Upper lobe of left lung (tissue), 6 donors: ENCODE results near the gene NUP85. TPM values are rescaled to one million over a fixed set of nuclear protein-coding genes. Genes with fewer than 3 reads are reported as not detected.

Experiments used
- ATAC-seq, 2 donors: fragments of 200-7000 bp; cut with Tn5 transposase; one replicate each; pipeline ENCODE4 v1.9.1; 2022; ENCODE audit warnings: mild to moderate bottlenecking in 2 of 2, moderate library complexity in 2 of 2; ENCODE audit not compliant: low FRiP score in 2 of 2
- DNase-seq, 2 donors: peaks; one replicate each; pipeline ENCODE4 v3.0.0-alpha.2; 2019 to 2020
- H3K27ac ChIP-seq, 4 donors: fragments of 200-600 bp; sonication (generic); one replicate each; pipeline ENCODE4 v1.5.1; 2016 to 2019
- H3K27me3 ChIP-seq, 4 donors: fragments of 200-600 bp; sonication (generic); one replicate each; pipeline ENCODE4 v1.5.1; 2017 to 2019
- H3K36me3 ChIP-seq, 4 donors: fragments of 200-600 bp; sonication (generic); one replicate each; pipeline ENCODE4 v1.5.1; 2016 to 2019
- H3K4me1 ChIP-seq, 4 donors: fragments of 200-600 bp; sonication (generic); one replicate each; pipeline ENCODE4 v1.5.1; 2018 to 2019
- H3K4me3 ChIP-seq, 4 donors: fragments of 200-600 bp; sonication (generic); one replicate each; pipeline ENCODE4 v1.5.1; 2017 to 2019; ENCODE audit warnings: mild to moderate bottlenecking in 2 of 4, moderate library complexity in 1 of 4
- H3K9me3 ChIP-seq, 4 donors: fragments of 200-600 bp; sonication (generic); one replicate each; pipeline ENCODE4 v1.5.1; 2018 to 2019
- EP300 ChIP-seq, 4 donors: sonication (generic); formaldehyde crosslinking; IDR thresholded peaks; one replicate each; pipeline ENCODE4 v1.5.1; 2017; ENCODE audit warnings: antibody characterized with exemption in 4 of 4, control low read depth in 2 of 4
- POLR2A ChIP-seq, 4 donors: fragments of 450-650 bp; IDR thresholded peaks; one replicate each; pipeline ENCODE4 v1.5.1; 2016 to 2017; ENCODE audit warnings: antibody characterized with exemption in 4 of 4, mild to moderate bottlenecking in 2 of 4
- POLR2AphosphoS5 ChIP-seq, 2 donors: sonication (generic); formaldehyde crosslinking; IDR thresholded peaks; one replicate each; pipeline ENCODE4 v1.5.1; 2017; ENCODE audit warnings: antibody characterized with exemption in 2 of 2
- WGBS, 2 donors: methylation state at CpG; one replicate each; pipeline ENCODE4 v1.1.5; 2017 to 2018; 5-methylcytosine and 5-hydroxymethylcytosine counted together
- total RNA-seq, 6 donors: library from RNA; depleted of rRNA in 4 of 6; stranded (reverse); fragments of >200 nt in 4 of 6; gene quantifications; one replicate each; pipeline versions ENCODE4 v1.1.0 to v1.2.1, GENCODE V29; 2016 to 2021
- TF ChIP-seq, protein P1 (sequence below), 6 experiments: fragments of 450-650 bp in 4 of 6; fragments of 200-600 bp in 2 of 6; sonication (generic) in 2 of 6; IDR thresholded peaks; one replicate each; pipeline ENCODE4 v1.5.1; 2016 to 2019; ENCODE audit warnings: antibody characterized with exemption in 6 of 6
- donor health status: DM: no; HTN: no; CAD: no; lungs with moderate emphysema.
- donor health status: DM: no; HTN: yes; CAD: no; lungs with severe emphysema.

NUP85 gene
- total RNA-seq, 6 donors from 2014 or later = 21.7 to 69.1 (median 43.5) TPM

DNA sequence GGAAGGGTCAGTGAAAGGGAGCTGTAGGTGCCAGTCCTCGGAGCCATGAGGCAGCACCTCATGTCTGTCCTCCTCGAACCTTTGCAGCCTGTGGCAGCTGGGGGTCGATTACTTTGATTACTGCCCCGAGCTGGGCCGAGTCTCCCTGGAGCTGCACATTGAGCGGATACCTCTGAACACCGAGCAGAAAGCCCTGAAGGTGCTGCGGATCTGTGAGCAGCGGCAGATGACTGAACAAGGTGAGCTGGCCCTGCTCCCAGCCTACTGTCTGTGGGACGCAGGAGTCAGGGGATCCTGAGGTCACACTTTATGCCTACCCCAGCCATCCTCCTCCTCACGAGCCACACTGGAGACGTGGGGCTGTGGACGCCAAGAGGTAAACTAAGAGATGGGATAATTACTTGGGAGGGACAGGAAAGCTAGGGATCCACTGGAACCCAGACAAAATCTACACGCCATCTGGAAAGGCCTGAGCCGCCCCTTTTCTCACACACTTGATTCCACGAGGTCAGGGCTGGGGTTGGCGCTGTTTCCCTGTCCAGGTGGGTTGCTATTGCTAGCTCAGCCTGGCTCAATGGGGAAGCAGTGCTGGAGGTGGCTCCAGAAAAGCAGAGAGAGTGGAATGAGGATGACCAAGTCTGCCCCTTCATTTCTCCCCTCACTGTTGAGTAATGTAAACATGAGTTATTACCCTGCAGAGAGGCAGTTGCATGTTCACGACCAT, 26.4 kb downstream of the NUP85 start:
- DNase-seq (no peak), ATAC-seq (no peak)
- TF ChIP-seq POLR2A (IDR thresholded peaks at IDR 0.05) (no peak), EP300 (IDR thresholded peaks at IDR 0.05) (no peak), POLR2AphosphoS5 (IDR thresholded peaks at IDR 0.05) (no peak)
- TF ChIP-seq, protein P1, sequence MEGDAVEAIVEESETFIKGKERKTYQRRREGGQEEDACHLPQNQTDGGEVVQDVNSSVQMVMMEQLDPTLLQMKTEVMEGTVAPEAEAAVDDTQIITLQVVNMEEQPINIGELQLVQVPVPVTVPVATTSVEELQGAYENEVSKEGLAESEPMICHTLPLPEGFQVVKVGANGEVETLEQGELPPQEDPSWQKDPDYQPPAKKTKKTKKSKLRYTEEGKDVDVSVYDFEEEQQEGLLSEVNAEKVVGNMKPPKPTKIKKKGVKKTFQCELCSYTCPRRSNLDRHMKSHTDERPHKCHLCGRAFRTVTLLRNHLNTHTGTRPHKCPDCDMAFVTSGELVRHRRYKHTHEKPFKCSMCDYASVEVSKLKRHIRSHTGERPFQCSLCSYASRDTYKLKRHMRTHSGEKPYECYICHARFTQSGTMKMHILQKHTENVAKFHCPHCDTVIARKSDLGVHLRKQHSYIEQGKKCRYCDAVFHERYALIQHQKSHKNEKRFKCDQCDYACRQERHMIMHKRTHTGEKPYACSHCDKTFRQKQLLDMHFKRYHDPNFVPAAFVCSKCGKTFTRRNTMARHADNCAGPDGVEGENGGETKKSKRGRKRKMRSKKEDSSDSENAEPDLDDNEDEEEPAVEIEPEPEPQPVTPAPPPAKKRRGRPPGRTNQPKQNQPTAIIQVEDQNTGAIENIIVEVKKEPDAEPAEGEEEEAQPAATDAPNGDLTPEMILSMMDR (IDR thresholded peaks at IDR 0.05) = no peak
- no peaks in the 10 kb centered on the region for H3K27me3 ChIP-seq
- no peak overlapping the region for H3K27ac ChIP-seq
- WGBS, 2 donors = 87 to 93% methylated on average over 14 to 18 of the region's 18 CpGs
- H3K36me3 ChIP-seq = peaks cover 32 to 96% (median 61%) of the 10 kb centered on the region in 4 donors
- H3K4me1 ChIP-seq = peaks cover 0 to 19% (median 13%) of the 10 kb centered on the region in 4 donors
- no peaks in the 10 kb centered on the region for H3K9me3 ChIP-seq
- no peak overlapping the region for H3K4me3 ChIP-seq

DNA sequence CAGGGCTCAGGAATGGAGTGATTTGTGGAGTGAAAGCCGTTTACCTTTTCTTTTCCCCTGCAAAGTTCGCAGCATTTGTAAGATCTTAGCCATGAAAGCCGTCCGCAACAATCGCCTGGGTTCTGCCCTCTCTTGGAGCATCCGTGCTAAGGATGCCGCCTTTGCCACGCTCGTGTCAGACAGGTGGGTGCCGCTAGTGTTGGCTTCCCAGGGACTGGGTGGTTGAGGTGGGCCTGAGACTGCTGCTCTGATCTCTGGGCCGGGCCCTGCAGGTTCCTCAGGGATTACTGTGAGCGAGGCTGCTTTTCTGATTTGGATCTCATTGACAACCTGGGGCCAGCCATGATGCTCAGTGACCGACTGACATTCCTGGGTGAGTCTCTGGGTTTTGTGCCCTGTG, 27.3 kb downstream of the NUP85 start:
- Histone ChIP-seq H3K27ac (no peak overlapping the region), H3K4me3 (no peak overlapping the region), H3K27me3 (no peaks in the 10 kb centered on the region), H3K36me3 (peaks cover 32 to 99% (median 68%) of the 10 kb centered on the region in 4 donors), H3K9me3 (no peaks in the 10 kb centered on the region), H3K4me1 (peaks cover 0 to 13% (median 11%) of the 10 kb centered on the region in 4 donors)
- no peak for ATAC-seq
- no peak for TF ChIP-seq POLR2AphosphoS5 (IDR thresholded peaks at IDR 0.05)
- TF ChIP-seq EP300 (IDR thresholded peaks at IDR 0.05) = no peak
- TF ChIP-seq, protein P1 (IDR thresholded peaks at IDR 0.05) = no peak
- no peak for TF ChIP-seq POLR2A (IDR thresholded peaks at IDR 0.05)
- WGBS, 2 donors = 96 to 98% methylated on average over 9 to 13 of the region's 13 CpGs
- peak in 1 of 2 donors; percentile 22 for DNase-seq

DNA sequence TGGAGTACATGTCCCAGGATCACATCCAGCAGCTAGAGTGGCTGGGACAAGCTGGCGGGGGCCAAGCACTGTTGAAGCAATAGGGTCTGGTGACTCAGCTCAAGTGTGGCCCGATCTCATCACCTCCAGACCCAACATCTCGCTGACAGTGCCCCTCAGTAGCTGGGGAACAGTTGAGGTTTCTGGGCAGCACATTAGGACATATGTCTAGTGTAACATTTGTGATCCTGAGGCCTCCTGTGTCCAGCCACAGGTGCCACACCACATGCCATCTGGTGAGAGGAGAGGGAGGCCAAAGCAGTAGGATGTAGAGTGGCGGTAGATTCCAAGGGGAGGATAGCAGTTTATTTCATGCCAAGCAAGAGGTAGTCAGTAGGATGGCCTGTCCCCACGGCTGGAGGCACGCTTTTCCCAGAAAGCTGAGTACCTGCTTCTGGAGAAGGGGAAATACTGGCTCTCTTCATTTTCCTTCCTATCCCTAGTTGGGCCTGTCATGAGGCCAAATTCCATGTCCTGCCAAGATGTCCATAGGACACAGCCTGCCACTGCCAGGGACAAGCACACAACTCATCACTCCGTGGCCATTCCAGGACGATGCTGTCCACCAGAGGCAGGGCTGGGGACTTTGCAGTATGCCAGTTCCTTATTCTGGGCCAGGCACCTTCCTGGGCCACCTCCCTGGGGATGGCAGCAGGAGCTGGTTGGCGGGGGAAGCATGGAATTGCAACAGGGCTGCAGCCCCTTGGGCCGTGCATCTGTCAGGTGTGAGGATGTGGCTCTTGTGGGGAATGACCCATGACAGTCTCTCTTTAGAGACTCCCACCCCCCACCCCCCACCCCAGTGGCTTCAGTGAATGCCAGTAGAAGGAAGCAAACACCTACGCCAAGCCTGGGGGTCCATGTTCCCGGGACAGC, 31.9 kb downstream of the NUP85 start:
- Histone ChIP-seq H3K36me3 (peaks cover 58 to 100% (median 90%) of the 10 kb centered on the region in 4 donors), H3K27me3 (no peaks in the 10 kb centered on the region), H3K27ac (no peak overlapping the region), H3K4me1 (peaks cover 0 to 16% (median 0%) of the 10 kb centered on the region in 4 donors), H3K9me3 (no peaks in the 10 kb centered on the region), H3K4me3 (no peak overlapping the region)
- WGBS, 2 donors = 85 to 88% methylated on average over 6 to 11 of the region's 12 CpGs
- TF ChIP-seq POLR2AphosphoS5 (IDR thresholded peaks at IDR 0.05) = no peak
- no peak for TF ChIP-seq EP300 (IDR thresholded peaks at IDR 0.05)
- TF ChIP-seq POLR2A (IDR thresholded peaks at IDR 0.05) = no peak
- TF ChIP-seq, protein P1 (IDR thresholded peaks at IDR 0.05) = no peak
- ATAC-seq = no peak
- no peak for DNase-seq

DNA sequence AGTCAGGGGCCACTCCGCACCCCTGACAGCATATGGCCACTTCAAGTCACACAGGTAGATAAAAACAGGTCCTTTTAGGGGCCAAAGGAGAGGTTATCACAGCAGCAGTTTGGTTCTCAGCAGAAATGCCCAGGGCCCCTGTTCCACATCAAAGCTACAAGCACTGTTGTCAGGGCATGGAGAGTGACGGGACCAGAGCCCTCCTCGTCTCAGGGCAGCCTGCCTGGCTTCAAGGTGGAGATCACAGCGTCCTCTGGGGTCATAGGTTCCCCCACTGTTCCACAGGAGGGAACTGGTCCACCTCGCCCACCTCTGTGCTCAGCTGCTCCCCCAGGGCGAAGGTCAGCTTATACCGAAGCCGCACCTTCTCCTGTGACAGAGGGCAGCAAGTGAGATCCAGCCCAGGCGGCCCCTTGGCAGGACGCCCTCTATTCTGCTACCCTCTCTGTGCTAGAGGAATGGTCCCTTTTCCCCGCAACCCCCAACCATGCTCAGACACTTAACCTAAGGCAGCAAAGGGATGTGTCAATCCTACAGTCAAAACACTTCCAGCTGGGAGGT, 32.6 kb downstream of the NUP85 start:
- Histone ChIP-seq H3K36me3 (peaks cover 55 to 100% (median 90%) of the 10 kb centered on the region in 4 donors), H3K27ac (peak overlapping the region in 1 of 4 donors; percentile 42), H3K4me1 (peaks cover 0 to 16% (median 0%) of the 10 kb centered on the region in 4 donors), H3K4me3 (no peak overlapping the region), H3K27me3 (no peaks in the 10 kb centered on the region), H3K9me3 (no peaks in the 10 kb centered on the region)
- 86 to 90% methylated on average over 8 to 11 of the region's 11 CpGs for WGBS, 2 donors
- TF ChIP-seq POLR2AphosphoS5 (IDR thresholded peaks at IDR 0.05) (no peak), POLR2A (IDR thresholded peaks at IDR 0.05) (no peak), EP300 (IDR thresholded peaks at IDR 0.05) (no peak)
- TF ChIP-seq, protein P1 (IDR thresholded peaks at IDR 0.05) = no peak
- ATAC-seq (no peak), DNase-seq (peak in 1 of 2 donors; percentile 26)
